IPS-15b (cell line): Measurements from ENCODE around the gene TCP11L2.

Source experiments
- H3K27me3 ChIP-seq: one replicate; pipeline ENCODE4 v1.6.1; 2013; ENCODE audit warnings: low read length; ENCODE audit not compliant: control insufficient read depth, insufficient read depth
- H3K36me3 ChIP-seq: one replicate; pipeline ENCODE4 v1.6.1; 2013; ENCODE audit warnings: low read length; ENCODE audit not compliant: control insufficient read depth, insufficient read depth
- H3K4me1 ChIP-seq: one replicate; pipeline ENCODE4 v1.6.1; 2013; ENCODE audit warnings: mild to moderate bottlenecking, low read length; ENCODE audit not compliant: control insufficient read depth, insufficient read depth
- H3K4me3 ChIP-seq: one replicate; pipeline ENCODE4 v1.5.1; 2013; ENCODE audit warnings: low read depth, low read length
- H3K9ac ChIP-seq: one replicate; pipeline ENCODE4 v1.6.1; 2013; ENCODE audit warnings: low read depth, mild to moderate bottlenecking, low read length
- H3K9me3 ChIP-seq: one replicate; pipeline ENCODE4 v1.6.1; 2013; ENCODE audit warnings: mild to moderate bottlenecking, low read length; ENCODE audit not compliant: control insufficient read depth, insufficient read depth

The TCP11L2 gene

DNA sequence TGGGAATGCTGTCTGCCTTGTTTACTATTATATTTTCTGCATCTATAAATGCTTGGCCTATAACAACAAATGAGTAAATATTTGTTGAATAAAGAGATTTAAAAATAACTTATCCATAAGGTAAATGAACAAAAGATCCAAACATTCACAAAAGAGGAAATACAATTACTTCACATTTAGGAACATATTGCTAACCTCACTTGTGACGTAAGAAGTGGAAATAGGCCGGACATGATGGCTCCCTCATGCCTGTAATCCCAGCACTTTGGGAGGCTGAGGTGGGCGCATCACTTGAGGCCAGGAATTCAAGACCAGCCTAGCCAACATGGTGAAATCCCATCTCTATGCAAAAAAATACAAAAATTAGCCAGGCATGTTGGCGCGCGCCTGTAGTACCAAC lies 29.0 kb upstream of the TCP11L2 start:
- Histone ChIP-seq H3K4me1 (no peaks in the 10 kb centered on the region), H3K9me3 (no peaks in the 10 kb centered on the region), H3K27me3 (no peaks in the 10 kb centered on the region), H3K4me3 (no peak overlapping the region), H3K36me3 (no peaks in the 10 kb centered on the region), H3K9ac (no peak overlapping the region)

DNA sequence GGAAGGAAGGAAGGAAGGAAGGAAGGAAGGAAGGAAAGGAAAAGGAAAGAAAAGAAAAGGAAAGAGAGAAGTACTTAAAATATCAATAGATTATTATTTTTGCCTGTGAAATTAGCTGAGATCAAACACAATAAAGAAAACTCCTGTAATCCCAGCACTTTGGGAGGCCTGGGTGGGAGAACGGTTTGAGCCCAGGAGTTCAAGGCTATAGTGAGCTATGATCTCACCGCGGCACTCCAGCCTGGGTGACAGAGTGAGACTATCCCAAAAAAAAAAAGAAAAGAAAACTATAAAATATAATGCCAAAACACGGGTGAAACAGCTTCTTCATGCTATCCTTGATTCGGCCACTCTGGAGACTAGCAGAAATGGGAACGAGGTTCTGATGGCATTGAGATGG lies 28.5 kb upstream of the TCP11L2 start:
- no peak overlapping the region for H3K4me3 ChIP-seq
- no peaks in the 10 kb centered on the region for H3K9me3 ChIP-seq
- H3K4me1 ChIP-seq = no peaks in the 10 kb centered on the region
- H3K27me3 ChIP-seq = no peaks in the 10 kb centered on the region
- H3K36me3 ChIP-seq = no peaks in the 10 kb centered on the region
- H3K9ac ChIP-seq = no peak overlapping the region

DNA sequence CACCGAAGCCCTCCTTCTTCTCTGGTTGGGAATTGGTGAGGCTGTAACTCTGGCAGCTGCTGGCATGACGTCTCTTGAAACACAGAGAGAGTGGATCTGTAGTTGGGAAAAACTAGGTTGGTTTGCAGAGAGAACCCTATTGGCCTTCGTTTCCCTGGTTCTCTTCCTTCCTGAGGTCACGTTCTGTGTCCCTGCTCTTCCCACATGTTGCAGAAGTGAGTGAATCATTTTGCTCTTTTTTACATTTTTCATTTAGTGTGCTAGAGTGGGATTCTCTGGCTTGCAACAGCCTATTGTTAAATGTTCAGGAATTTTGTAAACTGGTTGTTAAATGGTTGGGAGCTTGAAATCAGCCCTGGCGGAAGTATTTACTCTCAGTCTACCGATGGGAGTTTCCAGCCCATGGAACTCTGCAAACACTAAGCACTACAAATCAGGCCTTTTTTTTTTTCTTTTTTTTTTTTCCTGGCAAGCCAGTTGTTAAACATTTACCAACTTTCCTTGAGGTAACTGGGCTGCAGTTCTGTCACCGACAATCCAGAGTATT lies 27.9 kb upstream of the TCP11L2 start:
- no peaks in the 10 kb centered on the region for H3K4me1 ChIP-seq
- H3K9me3 ChIP-seq = no peaks in the 10 kb centered on the region
- no peak overlapping the region for H3K4me3 ChIP-seq
- H3K36me3 ChIP-seq = no peaks in the 10 kb centered on the region
- H3K27me3 ChIP-seq = no peaks in the 10 kb centered on the region
- H3K9ac ChIP-seq = no peak overlapping the region

DNA sequence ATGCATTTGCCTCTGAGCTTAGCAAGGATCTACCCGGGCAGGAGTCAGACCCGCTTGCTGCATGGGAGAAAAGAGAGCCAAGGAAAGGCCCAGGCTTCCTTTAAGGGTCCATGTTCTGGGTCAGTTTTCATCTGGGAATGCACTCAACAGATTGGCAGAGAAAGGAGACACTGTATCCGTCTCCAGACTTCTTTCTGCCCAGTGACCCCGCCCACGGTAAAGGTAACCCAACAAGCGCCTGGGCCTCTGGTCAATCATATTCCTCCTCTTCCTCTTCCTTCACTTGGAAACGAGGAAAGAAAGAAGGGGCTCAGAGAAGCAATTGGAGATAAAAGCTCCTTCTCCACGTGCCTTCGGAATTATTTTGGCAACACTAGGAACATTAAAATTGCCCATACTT lies 27.1 kb upstream of the TCP11L2 start:
- H3K27me3 ChIP-seq = no peaks in the 10 kb centered on the region
- H3K4me1 ChIP-seq = no peaks in the 10 kb centered on the region
- H3K9ac ChIP-seq = no peak overlapping the region
- H3K4me3 ChIP-seq = no peak overlapping the region
- no peaks in the 10 kb centered on the region for H3K36me3 ChIP-seq
- no peaks in the 10 kb centered on the region for H3K9me3 ChIP-seq

DNA sequence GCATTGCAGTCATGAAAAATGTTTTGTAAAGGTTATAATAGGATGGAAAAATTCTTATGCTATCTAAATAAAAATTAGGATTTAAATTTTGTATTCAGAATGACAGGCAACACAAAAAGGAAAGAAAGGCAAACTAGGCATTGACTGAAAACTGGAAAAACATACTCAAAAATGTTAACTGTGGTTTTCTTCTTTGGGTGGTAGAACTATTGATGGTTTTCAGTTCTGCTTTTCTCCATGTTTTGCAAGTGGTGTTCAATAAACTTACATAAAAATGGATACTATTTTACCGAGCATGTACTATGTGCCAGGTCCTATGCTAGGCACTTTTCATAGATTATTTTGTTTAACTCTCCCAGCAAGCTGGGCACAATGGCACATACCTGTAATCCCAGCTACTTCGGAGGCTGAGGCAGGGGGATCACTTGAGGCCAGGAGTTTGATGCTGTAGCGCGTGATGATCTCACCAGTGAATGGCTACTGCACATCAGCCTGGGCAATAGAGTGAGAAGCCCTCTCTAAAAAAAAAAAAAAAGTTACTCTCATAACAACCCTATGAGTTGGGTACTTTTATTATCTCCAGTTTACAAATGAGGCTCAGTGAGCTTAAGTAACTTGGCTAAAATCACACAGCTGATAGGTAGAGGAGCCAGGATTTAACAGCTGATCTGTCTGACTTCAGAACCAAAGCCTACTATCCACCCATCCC lies 26.3 kb upstream of the TCP11L2 start:
- no peaks in the 10 kb centered on the region for H3K36me3 ChIP-seq
- no peaks in the 10 kb centered on the region for H3K4me1 ChIP-seq
- H3K27me3 ChIP-seq = no peaks in the 10 kb centered on the region
- H3K9ac ChIP-seq = no peak overlapping the region
- no peaks in the 10 kb centered on the region for H3K9me3 ChIP-seq
- no peak overlapping the region for H3K4me3 ChIP-seq

DNA sequence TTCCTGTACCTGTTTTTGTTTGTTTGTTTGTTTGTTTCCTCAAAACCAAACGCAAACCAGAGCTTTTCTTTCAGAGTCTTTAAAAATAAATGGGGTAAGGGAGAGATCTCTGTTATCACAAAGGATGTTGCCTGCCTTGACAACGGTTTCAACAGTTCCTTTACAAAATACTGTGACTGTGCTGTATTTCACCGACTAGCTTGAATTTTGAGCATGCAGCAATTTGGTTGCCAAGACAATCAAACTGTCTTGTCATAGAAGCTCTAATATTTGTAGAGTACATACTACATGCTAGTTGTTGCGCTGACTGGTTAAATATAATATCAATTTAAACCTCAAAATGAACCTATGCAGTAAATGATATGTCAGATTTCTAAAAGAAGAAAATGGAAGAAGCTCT lies 22.4 kb upstream of the TCP11L2 start:
- H3K36me3 ChIP-seq = no peaks in the 10 kb centered on the region
- no peaks in the 10 kb centered on the region for H3K27me3 ChIP-seq
- no peak overlapping the region for H3K4me3 ChIP-seq
- H3K9me3 ChIP-seq = no peaks in the 10 kb centered on the region
- no peaks in the 10 kb centered on the region for H3K4me1 ChIP-seq
- no peak overlapping the region for H3K9ac ChIP-seq

DNA sequence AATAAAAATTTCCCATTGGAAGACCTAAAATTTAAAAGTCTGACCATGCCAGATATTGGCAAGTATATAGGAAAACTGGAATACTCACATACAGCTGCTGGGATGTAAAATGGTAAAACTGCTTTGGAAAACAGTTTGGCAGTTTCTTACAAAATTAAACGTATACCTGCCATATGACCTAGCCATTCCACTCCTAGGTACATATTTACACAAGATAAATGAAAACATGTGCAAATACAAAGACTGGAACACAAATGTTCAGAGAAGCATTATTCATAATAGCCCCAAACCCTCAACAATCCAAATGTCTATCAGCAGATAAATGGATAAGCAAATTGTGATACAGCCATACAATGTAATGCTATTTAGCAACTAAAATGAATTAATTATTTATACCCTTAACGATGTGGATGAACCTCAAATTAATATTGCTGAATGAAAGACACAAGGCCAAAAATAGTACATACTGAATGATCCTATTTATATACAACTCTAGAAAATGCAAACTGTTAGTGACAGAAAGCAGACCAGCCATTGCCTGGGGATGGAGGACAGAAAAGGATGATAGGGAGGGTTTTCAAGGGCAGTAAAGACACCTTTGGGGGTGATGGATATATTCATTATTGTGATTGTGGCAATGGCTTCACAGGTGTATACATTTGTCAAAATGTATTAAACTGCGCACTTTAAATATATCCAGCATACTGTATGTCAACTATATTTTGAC lies 21.3 kb upstream of the TCP11L2 start:
- Histone ChIP-seq H3K36me3 (no peaks in the 10 kb centered on the region), H3K27me3 (no peaks in the 10 kb centered on the region), H3K9ac (no peak overlapping the region), H3K9me3 (no peaks in the 10 kb centered on the region), H3K4me3 (no peak overlapping the region), H3K4me1 (no peaks in the 10 kb centered on the region)

DNA sequence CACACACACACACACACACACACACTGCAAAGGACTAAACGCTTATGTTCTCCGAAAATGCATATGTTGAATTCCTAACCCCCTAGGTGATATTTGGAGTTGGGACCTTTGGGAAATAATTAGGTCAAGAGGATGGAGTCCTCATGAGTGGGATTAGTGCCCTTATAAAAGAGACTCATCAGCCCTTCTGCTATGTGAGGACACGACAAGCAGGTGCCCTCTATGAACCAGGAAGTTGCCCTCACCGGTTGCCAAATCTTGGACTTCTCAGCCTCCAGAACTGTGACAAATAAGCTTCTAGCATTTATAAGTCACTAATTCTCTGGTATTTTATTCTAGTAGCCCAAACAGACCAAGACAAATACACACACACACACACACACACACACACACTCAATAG lies 20.7 kb upstream of the TCP11L2 start:
- no peak overlapping the region for H3K4me3 ChIP-seq
- no peaks in the 10 kb centered on the region for H3K27me3 ChIP-seq
- no peaks in the 10 kb centered on the region for H3K4me1 ChIP-seq
- no peaks in the 10 kb centered on the region for H3K9me3 ChIP-seq
- H3K36me3 ChIP-seq = no peaks in the 10 kb centered on the region
- H3K9ac ChIP-seq = no peak overlapping the region

DNA sequence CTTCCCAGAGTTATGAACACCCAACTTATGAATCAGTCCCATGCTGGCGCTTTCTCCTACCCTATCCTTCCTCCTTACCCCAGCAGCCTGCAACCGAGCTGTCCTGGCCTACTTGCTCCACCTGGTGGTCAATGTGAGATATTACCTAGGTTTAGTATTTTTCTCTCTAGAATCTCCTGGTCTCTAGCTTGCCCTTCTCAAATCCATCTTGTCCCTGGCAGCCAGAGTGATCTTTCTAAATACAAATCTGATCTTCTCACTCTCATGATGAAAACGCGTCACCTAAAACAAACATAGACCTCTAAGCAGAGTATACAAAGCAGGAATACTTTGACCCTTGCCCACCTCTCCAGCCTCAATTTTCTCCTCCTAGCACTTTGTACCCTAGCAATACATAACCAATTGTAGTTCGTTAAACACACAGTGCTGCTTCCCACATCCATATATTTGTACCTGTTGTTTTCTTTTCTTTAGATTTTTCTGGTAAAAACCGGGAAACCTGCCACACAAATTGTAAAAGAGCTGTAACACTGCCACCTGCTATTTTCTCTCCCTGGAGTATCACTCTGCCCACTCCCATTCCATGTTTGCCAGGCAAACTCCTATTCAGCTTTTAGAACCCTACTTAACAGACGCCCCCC lies 20.0 kb upstream of the TCP11L2 start:
- Histone ChIP-seq H3K4me1 (no peaks in the 10 kb centered on the region), H3K27me3 (no peaks in the 10 kb centered on the region), H3K9ac (no peak overlapping the region), H3K4me3 (no peak overlapping the region), H3K9me3 (no peaks in the 10 kb centered on the region), H3K36me3 (no peaks in the 10 kb centered on the region)

DNA sequence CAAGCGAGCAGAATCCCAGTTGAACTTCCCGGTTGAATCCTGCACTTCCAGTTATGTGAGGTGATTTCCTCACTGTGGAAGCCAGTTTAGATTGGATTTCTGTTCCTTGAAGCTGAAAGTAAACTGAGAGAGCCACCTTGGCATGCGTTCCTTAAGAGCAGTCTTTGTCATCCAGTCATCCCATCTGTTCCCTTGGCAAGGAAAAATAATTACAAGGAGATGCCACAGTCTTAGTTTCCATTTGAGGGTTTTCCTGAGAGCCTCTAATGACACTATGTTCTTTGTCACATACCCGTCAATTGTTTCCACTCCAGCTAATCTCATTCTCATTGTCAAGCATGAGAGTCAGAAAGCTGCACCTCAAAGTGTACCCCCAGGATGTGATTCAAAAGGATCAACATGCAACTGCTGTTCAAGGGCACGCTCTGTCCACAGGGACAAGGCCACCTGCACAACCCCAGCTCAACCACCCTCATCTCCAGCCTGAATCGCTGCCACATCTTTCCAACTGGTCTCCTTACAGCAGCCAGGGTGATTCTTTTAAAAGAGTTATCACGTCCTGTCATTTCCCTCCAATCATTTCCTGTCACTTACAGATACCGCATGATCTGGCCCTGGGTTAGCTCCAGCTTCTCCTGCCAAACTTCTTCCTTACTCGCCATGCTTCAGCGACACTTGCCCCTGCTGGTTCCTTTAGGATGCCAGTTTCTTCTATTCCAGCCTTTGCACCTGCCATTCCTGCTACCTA lies 18.0 kb upstream of the TCP11L2 start:
- no peaks in the 10 kb centered on the region for H3K9me3 ChIP-seq
- no peak overlapping the region for H3K9ac ChIP-seq
- H3K4me1 ChIP-seq = no peaks in the 10 kb centered on the region
- H3K36me3 ChIP-seq = no peaks in the 10 kb centered on the region
- H3K27me3 ChIP-seq = no peaks in the 10 kb centered on the region
- H3K4me3 ChIP-seq = no peak overlapping the region

DNA sequence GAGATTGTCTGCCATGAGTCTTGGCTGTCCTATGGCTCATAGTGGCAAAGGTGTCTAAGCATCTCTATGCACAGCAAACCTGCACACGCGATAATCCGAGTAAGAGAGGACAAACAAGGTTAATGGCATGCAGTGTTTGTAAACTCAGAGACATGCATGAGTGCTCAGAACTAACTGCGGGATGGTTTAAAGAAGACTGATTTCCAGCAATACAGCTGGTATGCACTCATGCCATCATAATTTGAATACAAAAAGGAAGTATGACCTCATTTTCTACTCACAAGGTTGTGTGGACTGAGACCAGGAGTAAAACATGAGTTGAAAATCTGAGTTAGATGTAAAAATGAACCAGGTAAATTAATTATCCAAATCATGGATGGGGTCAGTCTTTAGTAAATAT lies 16.6 kb upstream of the TCP11L2 start:
- Histone ChIP-seq H3K36me3 (no peaks in the 10 kb centered on the region), H3K4me1 (no peaks in the 10 kb centered on the region), H3K27me3 (no peaks in the 10 kb centered on the region), H3K9me3 (no peaks in the 10 kb centered on the region), H3K4me3 (no peak overlapping the region), H3K9ac (no peak overlapping the region)
